Fibroblast of lung (primary cell): ENCODE results near the gene CHN1.

Experiments
- CTCF ChIP-seq, 2 donors: IDR thresholded peaks in 1 of 2; conservative IDR thresholded peaks in 1 of 2; 1 replicate in 1 of 2; 2 replicates in 1 of 2; pipeline ENCODE4 v1.5.1; 2011 to 2012; ENCODE audit warnings: low read length in 2 of 2, control low read depth in 1 of 2, inconsistent platforms in 1 of 2, low read depth in 1 of 2, mild to moderate bottlenecking in 1 of 2
- EZH2 ChIP-seq: IDR thresholded peaks from 2 replicates; pipeline ENCODE4 v1.5.1; 2012; ENCODE audit warnings: low read length, control low read depth, mild to moderate bottlenecking; ENCODE audit errors: missing control alignments

GRCh38 chr2:175030380-175031271 is 25.4 kb upstream of the CHN1 start:
- TF ChIP-seq CTCF (conservative IDR thresholded peaks at IDR 0.05 in 1 of 2, IDR thresholded peaks at IDR 0.05 in 1 of 2; ENCODE audit: low read depth in 1 of 2, low read length in 2 of 2) (peak; percentile 48), EZH2 (no peak)
